Measurements from ENCODE around the gene NDUFA11. TPM values are rescaled to one million over a fixed set of nuclear protein-coding genes. Genes with fewer than 3 reads are reported as not detected.

Gene NDUFA11
- total and polyA plus RNA-seq, 2 of the 13 experiments (the other 11 are each of a cell fraction or from before 2014, with no cell fraction given), result 286 to 378 TPM

GRCh38 chr19:5943045-5943444 lies 39.5 kb upstream of the NDUFA11 start:
- ATAC-seq (no peak), FAIRE-seq (no peak), DNase-seq (ENCODE audit: low spot score) (no peak)
- no peak overlapping the region for H3K9ac ChIP-seq (ENCODE audit: insufficient read depth, low read depth, low read length)
- no peak overlapping the region for H3K27ac ChIP-seq (ENCODE audit: extremely low read length, insufficient read depth, low read length)
- no peak overlapping the region for H3K4me3 ChIP-seq (replicated peaks in 1 of 3; ENCODE audit: insufficient read depth in 1 of 3, low read depth in 2 of 3, low read length in 3 of 3)
- H3K4me1 ChIP-seq (ENCODE audit: insufficient read depth, low read length), result peaks cover 19% of the 10 kb centered on the region
- ChIA-PET CTCF (ENCODE audit: low intra/inter-chr PET ratio, low total read pairs) (no interaction called here), POLR2A (no interaction called here)
- peaks cover 81% of the 10 kb centered on the region for H3K79me2 ChIP-seq (ENCODE audit: insufficient read depth, low read length)
- H4K20me1 ChIP-seq (ENCODE audit: insufficient read depth, low read length), result peaks cover 52% of the 10 kb centered on the region; the same call in 1 of the 2 replicates
- in situ Hi-C loops (cut with HindIII; ENCODE audit: extremely low pct_ligation_motif_present, low pct_unique_long_range_greater_than_20kb) (no loop called here), intact Hi-C loops (cut with micrococcal nuclease; ENCODE audit: unreplicated experiment) (no loop called here)
- BruUV-seq (replicated peaks), result no TSS peak
- TF ChIP-seq HDAC6 (IDR thresholded peaks at IDR 0.05; ENCODE audit: low read depth, low read length) (no peak), FIP1L1 (IDR thresholded peaks at IDR 0.05; ENCODE audit: borderline replicate concordance, insufficient read depth, low read depth, low read length) (no peak), TIGD3 (CRISPR knock-in tag; IDR thresholded peaks at IDR 0.05; ENCODE audit: borderline replicate concordance) (no peak), FOXA3 (CRISPR knock-in tag; IDR thresholded peaks at IDR 0.05) (no peak), ZNF781 (CRISPR knock-in tag; IDR thresholded peaks at IDR 0.05; ENCODE audit: borderline replicate concordance, not compliant biosample characterization) (no peak), POGK (CRISPR knock-in tag; conservative IDR thresholded peaks at IDR 0.05) (no peak), GATA4 (IDR thresholded peaks at IDR 0.05; ENCODE audit: borderline replicate concordance, low read depth) (no peak), ERF (CRISPR knock-in tag; IDR thresholded peaks at IDR 0.05) (no peak), HHEX (CRISPR knock-in tag; IDR thresholded peaks at IDR 0.05) (no peak), ZNF562 (CRISPR knock-in tag; IDR thresholded peaks at IDR 0.05; ENCODE audit: borderline replicate concordance) (no peak), NPAS2 (CRISPR knock-in tag; IDR thresholded peaks at IDR 0.05; ENCODE audit: borderline replicate concordance) (no peak), TMF1 (CRISPR knock-in tag; IDR thresholded peaks at IDR 0.05; ENCODE audit: low read depth) (no peak), ZSCAN30 (CRISPR knock-in tag; IDR thresholded peaks at IDR 0.05) (no peak)
- TF ChIP-seq, protein P1, sequence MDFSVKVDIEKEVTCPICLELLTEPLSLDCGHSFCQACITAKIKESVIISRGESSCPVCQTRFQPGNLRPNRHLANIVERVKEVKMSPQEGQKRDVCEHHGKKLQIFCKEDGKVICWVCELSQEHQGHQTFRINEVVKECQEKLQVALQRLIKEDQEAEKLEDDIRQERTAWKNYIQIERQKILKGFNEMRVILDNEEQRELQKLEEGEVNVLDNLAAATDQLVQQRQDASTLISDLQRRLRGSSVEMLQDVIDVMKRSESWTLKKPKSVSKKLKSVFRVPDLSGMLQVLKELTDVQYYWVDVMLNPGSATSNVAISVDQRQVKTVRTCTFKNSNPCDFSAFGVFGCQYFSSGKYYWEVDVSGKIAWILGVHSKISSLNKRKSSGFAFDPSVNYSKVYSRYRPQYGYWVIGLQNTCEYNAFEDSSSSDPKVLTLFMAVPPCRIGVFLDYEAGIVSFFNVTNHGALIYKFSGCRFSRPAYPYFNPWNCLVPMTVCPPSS (IDR thresholded peaks at IDR 0.05), result no peak
- H3K27me3 ChIP-seq (ENCODE audit: control insufficient read depth in 1 of 2, insufficient read depth in 2 of 2, low read length in 2 of 2), result no peaks in the 10 kb centered on the region
- no peak overlapping the region for H3K4me2 ChIP-seq (ENCODE audit: low read depth, low read length)
- 93% methylated on average over 10 of the region's 10 CpGs for WGBS (ENCODE audit: low lambda C conversion rate)
- peaks cover 20 to 63% of the 10 kb centered on the region in 2 experiments for H3K36me3 ChIP-seq (replicated peaks in 1 of 2; ENCODE audit: control insufficient read depth in 1 of 2, insufficient read depth in 2 of 2, low read length in 2 of 2)
- no peaks in the 10 kb centered on the region for H3K9me3 ChIP-seq (ENCODE audit: low read length)
- no peak overlapping the region for H2AFZ ChIP-seq (ENCODE audit: low read length)
